NCI-H2196 treated with DMSO at 0.1 percent for 48 hours (cell line): Measurements from ENCODE around the gene NELFB.
"Not testable (repeated sequence)": the region's sequence is repeated elsewhere in the genome, so short reads cannot be mapped to it uniquely, and the experiment has no call there.

ENCODE experiments used
- DNase-seq: peaks from one replicate; lab custom pipeline; 2025; ENCODE audit not compliant: unreplicated experiment; lab: John Stamatoyannopoulos, UW

Gene NELFB

DNA sequence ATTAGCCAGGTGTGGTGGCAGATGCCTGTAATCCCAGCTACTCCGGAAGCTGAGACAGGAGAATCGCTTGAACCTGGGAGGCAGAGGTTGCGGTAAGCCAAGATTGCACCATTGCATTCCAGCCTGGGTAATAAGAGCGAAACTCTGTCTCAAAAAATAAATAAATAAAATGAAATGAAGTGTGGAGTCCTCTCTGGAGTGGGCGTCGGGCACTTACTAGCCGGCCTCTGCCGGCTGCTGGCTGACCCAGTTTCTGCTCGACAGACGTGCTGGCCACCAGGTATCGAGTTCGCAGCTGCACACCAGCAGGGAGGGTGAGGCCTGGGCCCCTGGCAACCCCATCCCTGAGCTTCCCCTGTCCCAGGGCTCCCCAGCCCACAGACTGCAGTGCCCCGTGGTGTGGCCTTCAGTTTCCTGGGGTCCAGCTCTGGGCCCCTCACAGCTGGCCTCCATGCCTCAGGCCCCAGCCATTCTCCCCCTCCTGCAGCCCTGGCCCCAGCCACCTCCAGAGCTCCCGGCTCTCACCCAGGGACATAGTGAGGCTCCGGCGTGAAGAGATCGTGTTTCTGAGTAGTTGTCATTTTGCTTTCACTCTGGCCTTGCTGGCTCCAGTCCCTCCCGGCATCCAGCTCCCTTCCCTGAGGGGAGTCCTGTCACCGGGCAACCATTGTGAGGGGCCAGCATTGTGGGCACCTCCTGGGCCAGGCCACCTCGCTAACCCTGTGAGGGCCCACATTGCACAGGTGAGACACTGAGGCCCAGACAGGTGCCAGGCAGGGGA lies 7.8 kb upstream of the NELFB start:
- peak; percentile 31 for DNase-seq

DNA sequence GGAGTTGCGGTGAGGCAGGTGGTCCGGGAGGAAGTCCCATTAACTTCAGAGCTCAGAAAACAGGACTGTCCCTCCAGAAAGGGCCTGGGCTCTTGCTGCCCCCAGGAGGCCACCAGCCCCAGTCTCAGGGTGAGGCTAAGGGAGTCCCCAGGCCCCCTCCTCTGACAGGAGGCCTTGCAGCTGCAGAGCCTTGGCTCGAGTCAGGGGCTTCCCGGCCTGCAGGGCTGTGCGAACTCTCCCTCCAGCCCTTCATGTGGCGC lies 7.3 kb upstream of the NELFB start:
- DNase-seq: no peak

DNA sequence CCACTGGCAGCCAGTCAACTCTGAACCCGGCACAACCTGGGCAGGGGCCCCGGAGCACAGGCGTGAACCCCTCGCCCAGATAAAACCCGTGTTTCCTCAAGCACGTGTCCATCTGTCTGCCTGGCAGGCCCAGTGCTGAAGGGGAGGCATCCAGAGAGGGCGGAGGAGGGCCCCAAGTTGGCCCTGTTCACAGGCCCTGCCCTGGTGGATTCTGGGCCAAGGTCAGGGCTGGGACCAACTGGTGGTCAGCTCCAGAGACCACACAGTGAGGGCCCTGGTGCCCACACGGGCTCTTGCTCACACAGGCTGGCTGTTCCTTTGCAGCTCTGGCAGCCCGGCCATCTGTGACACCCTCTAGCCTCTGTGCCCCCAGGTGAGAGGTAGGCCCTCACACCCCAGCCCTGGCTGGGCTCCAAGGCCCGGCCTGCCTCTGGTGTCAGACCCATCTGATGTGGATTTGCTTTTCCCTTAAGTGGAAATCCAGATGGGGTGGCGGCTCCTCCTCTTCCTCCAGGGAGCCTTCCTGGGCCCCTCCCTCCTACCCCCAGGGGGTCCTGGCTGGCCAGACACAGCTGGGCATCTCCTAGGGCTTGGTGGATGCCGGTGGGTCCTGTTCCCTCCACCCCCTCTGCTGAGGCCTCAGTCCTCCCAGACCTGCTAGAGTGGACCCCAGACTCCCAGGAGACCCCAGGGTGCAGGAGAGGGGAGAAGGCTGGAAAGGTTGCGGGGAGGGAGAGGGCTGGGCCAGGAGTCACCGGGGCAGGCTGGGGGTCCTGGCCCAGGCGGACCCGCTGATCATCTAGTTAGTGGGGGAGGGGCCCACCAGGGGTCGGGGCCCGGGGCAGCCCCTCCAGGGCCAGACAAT lies 4.6 kb upstream of the NELFB start:
- no peak for DNase-seq

DNA sequence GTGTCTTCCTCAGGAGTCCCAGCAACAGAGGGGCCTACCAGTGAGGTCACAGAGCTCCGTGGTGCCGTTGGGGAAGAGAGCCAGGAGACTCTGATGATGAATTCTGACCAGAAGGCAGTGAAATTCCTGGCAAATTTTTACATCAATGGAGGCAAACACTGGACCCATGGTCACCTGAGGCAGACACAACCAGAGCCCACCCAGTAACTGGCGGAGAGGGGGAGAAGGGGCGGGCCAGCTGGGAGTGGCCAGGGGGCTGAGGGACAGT lies 4.0 kb upstream of the NELFB start, which contains the start of gene STPG3:
STPG3 (plus strand) TSS at position 93 of the 268 bp plus-strand sequence; CDS start at position 94, 1 bp downstream.
- DNase-seq: no peak

DNA sequence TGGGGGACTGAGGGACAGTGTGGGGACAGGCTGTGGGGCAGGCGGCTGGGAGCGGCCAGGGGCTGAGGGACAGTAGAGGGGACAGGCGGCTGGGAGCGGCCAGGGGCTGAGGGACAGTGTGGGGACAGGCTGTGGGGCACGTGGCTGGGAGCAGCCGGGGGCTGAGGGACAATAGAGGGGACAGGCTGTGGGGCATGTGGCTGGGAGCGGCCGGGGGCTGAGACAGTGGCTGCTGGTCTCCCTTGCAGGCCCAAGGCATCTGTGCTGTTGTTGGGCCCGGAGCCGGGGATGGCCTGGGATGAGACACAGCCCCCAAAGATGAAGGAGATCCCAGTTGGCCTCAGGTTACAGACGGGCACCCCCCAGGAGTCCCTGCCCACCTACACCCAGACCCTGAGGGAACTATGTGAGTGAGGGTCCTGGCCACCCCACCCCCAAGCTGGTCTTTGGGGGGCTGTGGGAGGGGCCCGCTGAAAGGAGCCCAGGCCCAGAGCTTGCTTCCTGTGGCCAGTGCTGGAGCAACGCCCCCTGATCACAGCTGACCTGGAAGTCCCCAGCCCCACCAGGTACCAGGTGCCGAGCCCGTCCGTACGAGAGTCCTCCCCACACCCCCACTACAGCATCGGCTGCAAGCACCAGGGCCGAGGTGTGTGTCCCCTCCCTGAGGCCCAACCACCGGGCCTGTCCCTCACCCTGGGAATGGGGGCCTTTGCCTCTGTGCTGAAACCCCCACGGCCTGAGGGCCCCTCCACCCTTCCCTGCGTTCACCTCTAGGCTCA lies 3.4 kb upstream of the NELFB start:
- no peak for DNase-seq

DNA sequence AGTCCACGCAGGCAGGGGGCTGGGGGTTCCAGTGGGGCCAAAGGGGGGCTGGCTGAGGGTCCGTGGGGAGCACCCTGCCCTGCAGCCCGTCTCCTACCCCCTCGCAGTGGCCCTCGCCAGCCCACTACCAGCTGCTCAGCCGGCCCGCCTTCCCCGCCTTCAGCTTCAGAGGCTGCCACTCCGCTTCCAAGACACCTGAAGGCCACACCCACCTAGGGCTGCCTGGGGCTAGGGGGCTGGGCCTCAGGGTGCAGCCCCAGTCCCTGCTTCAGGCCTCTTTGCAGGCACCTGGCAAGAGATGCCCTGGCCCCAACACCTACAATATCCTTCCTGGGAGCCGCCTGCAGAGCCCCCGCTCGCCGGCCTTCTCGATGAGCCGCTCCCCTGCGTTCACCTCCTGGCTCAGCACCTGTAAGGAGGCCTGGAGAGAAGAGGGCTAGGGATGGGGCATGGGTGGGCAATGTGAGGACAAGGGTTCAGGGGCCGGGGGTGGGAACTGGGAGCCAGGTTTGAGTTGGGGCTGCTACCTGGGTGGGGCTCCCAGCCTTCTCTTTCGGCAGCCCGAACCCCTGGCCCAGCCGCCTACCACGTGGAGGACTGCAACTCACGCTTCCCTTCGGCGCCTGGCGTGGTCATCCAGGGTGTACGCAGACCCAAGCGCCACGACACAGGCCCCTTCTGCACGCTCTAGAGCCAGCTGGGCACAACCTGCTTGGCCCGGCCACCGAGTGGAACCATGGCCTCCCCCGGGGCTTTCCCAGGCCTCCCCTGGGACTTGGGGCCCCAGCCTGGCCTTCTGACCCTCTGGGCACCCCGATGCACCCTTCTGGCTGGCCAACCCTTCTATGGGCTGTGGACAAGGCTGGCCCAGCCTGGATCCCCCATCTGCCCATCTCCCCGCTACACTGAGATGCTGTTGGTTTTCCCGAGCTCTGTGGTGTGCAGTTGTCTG lies 2.3 kb upstream of the NELFB start:
- no peak for DNase-seq

DNA sequence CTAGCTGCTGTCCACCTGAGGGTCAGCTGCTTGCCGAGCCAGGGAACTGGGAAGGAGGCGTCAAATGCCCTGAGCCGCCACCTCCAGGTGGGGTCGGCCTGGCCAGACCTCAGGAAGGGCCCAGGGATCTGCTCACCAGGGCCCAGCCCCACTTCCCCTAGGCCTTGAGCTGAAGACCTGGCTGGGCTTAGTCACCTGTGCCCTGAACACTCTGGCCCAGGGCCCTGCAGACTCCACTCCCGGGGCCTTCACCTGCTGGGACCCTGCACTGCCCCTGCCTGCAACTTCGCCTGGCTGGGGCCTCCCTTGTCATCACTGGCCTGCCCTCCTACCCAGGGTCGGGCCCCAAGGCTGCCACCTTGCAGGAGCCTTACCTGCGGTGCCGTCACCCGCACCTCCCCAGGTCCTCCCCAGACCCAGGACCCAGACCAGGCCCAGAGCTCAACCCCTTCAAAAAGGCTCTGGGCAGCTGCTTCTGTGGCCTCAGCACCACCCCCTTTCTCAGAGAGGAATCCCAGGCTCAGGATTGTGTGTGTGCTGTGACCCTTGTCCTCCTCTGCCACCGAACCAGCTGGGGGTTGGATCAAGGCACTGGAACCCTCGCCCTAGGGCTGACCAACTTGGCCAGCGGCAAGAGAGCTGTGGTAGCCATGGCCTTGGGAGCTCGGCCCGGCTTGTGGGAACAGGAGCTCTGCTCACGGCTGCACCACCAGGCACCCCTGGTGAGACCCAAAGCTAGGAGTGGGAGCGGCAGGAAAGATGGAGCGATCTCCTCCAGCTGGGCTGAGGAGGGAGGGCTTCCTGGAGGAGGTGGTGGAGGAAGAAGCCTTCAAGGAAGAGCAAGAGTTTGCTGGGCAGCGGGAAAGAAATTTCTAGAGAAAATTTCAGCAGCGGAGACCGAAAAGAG lies 1.2 kb upstream of the NELFB start:
- DNase-seq: no peak

DNA sequence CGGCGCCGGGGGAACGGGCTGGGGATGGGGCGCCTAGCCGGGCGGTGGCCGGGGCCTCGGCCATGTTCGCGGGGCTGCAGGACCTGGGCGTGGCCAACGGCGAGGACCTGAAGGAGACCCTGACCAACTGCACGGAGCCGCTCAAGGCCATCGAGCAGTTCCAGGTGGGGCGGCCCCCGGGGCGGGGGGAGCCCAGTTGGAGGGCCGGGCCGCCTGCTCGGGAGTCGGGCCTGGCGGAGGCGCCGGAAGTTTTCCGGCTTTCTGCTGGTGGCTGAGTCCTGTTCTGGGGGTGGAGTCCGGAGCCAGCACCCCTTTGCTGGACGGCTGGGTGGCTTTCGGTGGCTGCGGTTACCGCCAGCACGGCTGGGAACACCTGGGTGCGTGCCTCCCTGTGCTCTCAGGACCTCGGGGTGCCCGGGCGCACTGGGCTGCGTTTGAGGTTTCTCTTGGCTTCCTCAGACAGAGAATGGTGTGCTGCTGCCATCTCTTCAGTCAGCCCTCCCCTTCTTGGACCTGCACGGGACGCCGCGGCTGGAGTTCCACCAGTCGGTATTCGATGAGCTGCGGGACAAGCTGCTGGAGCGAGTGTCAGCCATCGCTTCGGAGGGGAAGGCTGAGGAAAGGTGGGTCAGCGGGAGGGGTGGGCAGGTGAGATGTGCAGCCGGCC lies 454 bp downstream of the NELFB start:
- peak; percentile 42 for DNase-seq

DNA sequence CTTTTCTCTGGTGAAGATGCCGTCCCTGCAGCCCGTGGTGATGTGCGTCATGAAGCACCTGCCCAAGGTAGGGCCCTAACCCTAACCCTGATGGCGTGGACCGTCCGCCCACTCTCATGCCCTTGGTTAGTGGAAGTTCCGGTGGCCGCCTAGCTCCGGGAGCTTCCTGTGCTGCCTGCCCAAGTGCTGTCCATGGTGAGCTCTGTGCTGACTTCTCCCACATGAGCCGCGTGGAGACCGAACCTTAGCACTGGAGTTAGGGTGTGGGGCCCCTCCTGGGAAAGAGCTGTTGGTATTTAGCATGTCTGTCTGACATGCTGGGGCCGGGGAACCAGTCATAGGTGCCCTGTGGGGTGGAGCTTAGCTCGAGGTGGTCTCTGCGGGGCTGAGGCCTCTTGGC lies 1.2 kb downstream of the NELFB start:
- DNase-seq: no peak

DNA sequence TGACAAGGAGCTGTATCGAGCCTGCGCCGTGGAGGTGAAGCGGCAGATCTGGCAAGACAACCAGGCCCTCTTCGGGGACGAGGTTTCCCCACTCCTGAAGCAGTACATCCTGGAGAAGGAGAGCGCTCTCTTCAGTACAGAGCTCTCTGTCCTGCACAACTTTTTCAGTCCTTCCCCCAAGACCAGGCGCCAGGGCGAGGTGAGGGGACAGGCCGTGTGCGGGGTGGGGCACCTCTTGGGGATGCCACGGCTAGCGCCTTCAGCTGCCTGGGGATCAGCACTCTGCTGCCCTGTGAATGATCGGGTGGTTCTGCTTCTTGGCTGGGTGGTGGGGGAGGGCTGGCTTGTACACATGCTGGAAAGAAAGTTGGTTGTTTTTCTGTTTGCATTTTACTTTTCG lies 1.7 kb downstream of the NELFB start:
- DNase-seq: no peak

DNA sequence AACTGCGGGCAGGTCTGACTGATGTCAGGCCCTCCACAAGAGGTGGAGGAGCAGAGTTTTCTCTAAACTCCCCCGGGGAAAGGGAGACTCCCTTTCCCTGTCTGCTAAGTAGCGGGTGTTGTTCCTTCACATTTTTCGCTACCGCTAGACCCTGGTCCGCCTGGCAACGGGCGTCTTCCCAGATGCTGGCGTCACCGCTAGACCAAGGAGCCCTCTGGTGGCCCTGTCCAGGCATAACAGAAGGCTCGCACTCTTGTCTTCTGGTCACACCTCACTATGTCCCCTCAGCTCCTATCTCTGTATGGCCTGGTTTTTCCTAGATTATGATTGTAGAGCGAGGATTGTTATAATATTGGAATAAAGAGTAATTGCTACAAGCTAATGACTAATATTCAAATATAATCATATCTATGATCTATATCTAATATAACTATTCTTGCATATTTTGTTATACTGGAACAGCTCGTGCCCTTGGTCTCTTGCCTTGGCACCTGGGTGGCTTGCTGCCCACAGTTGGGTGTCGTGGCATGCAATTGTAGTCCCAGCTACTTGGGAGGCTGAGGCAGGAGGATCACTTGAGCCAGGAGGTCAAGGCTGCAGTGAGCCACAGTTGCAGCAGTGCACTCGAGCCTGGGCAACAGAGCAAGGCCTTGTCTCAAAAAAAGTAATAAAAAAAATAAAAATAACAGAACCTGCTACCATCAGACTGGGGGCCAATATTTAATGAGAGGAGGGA lies 7.2 kb downstream of the NELFB start:
- not testable (repeated sequence) for DNase-seq

DNA sequence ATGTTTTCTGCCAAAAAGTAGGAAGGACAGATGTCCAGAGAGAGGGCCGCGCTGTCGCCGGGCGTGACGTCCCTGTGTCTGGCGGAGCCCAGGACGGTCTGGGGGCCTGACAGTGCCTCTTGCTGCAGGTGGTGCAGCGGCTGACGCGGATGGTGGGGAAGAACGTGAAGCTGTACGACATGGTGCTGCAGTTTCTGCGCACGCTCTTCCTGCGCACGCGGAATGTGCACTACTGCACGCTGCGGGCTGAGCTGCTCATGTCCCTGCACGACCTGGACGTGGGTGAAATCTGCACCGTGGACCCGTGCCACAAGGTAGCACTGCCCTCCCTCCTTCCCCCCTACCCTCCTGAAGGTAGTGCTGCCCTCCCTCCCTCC lies 7.8 kb downstream of the NELFB start:
- DNase-seq: no peak

DNA sequence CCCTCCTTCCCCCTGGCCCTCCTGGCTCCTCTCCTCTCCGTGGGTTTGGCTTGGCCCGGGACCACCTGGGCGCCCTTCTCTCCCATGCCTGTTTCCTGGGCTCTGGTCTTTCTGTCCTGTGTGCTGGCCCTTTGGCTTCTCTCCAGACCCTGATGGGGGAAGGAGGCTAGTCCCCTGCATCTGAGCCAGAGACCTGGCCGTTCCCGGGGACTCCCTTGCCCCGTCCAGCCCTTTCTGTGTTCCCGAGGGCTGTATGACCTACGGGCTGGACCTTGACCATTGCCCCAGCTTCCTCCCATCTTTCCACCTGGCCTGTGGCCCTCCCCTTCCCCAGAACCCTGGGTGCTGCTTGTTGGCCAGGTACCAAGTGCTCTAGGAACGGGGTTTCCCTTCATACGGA lies 8.4 kb downstream of the NELFB start:
- DNase-seq: no peak

DNA sequence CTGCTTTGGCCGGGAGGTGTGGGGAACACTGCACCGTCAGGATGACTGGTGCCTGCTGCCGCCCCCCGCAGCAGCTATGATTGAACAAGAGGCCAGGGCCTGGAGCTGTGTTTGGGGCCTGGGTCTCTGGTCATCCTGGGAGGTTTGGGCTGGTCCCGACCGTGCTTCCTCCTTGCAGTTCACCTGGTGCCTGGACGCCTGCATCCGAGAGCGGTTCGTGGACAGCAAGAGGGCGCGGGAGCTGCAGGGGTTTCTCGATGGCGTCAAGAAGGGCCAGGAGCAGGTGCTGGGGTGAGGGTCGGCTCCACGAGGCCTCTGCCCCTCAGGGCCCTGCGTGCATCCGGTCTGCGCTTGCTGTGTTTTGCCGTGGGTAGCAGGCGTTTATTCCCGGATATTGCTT lies 8.9 kb downstream of the NELFB start:
- DNase-seq: no peak

DNA sequence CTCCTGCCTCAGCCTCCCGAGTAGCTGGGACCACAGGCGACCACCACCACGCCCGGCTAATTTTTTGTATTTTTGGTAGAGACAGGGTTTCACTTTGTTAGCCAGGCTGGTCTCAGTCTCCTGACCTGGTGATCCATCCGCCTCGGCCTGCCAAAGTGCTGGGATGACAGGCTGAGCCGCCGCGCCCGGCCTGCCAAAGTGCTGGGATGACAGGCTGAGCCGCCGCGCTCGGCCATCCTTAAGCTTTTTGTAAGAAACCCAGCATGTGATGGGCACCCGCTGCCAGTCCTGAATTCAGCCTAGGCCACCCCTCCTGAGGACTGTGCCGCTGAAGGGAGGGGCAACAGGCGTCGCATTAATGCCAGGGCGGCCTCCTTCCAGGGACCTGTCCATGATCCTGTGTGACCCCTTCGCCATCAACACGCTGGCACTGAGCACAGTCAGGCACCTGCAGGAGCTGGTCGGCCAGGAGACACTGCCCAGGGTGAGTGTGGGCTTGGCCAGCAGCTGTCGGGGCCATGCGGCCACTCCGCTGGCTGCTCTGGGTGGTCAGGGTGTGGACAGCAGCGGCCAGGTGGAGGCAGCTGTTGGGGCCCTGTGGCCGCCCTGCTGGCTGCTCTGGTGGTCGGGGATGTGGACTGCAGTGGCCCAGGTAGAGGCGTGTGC lies 10.5 kb downstream of the NELFB start:
- no peak for DNase-seq

DNA sequence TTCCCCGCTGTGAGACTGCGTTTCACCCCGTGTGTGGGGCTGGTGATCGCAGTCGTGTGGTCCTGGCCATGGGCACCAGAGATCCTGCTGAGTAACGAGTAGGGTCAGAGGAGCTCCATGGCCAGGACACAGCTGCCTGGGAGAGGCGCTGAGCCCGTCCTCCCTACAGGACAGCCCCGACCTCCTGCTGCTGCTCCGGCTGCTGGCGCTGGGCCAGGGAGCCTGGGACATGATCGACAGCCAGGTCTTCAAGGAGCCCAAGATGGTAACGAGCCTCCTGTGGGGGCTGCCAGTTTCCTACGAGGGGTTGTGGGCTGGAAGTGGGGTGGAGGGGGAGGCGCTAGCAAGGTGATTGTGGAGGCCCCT lies 11.0 kb downstream of the NELFB start:
- DNase-seq: no peak

DNA sequence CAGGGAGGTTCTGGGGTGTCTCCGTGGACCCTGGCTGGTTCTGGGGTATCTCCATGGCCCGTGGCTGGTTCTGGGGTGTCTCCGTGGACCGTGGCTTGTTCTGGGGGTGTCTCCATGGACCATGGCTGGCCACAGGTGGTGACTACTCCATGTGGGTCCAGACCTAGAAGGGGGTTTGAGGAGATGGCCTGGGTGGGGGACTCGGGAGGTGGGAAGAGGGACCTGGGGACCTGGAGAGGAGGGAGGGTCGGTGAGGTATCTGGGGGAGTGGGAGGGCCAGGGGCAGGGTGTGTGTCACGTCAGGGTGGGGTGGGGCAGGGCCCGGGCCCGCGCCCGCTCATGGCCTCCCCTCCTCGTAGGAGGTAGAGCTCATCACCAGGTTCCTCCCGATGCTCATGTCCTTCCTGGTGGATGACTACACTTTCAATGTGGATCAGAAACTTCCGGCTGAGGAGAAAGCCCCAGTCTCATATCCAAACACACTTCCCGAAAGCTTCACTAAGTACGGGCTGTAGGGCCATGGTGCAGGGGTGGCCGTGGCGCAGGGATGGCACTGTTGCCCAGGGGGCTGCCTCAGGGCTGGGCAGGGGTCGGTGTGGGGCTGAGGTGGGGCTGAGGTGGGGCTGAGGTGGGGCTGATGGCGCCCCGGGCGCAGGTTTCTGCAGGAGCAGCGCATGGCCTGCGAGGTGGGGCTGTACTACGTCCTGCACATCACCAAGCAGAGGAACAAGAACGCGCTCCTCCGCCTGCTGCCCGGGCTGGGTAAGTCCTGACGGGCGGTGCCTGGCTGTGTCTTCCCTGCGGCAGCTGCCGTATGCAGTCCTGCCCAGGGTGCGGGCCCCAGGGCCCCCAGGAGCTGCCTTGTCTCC lies 11.7 kb downstream of the NELFB start:
- DNase-seq: no peak
